DMS153 treated with DMSO at 0.1 percent for 48 hours (cell line): ENCODE measurements around the gene TYMP.
"Not testable (repeated sequence)": the region's sequence is repeated elsewhere in the genome, so short reads cannot be mapped to it uniquely, and the experiment has no call there.

Experiments used
- DNase-seq: peaks from one replicate; lab custom pipeline; 2025; ENCODE audit not compliant: unreplicated experiment; lab: John Stamatoyannopoulos, UW

TYMP gene

GRCh38 chr22:50540381-50540780, 10.6 kb upstream of the TYMP start:
- no peak for DNase-seq

- no peak for DNase-seq
Observed at GRCh38 chr22:50537765-50538164, 8.0 kb upstream of the TYMP start.

- no peak for DNase-seq
Observed at GRCh38 chr22:50536226-50536625, 6.4 kb upstream of the TYMP start.

GRCh38 chr22:50535113-50535512, 5.3 kb upstream of the TYMP start:
- DNase-seq = no peak

- DNase-seq = not testable (repeated sequence)
Observed at GRCh38 chr22:50533856-50534711, 4.3 kb upstream of the TYMP start.

- no peak for DNase-seq
Observed at GRCh38 chr22:50532824-50533796, 3.3 kb upstream of the TYMP start.

GRCh38 chr22:50531962-50532674, 2.3 kb upstream of the TYMP start:
- DNase-seq = peak; percentile 11

GRCh38 chr22:50531546-50531961, 1.7 kb upstream of the TYMP start:
- no peak for DNase-seq

GRCh38 chr22:50530877-50531545, 1.2 kb upstream of the TYMP start:
- peak; percentile 50 for DNase-seq

GRCh38 chr22:50530580-50530876, 716 bp upstream of the TYMP start:
- DNase-seq = no peak

- DNase-seq = no peak
Observed at GRCh38 chr22:50529416-50529896, 356 bp downstream of the TYMP start.

- no peak for DNase-seq
Observed at GRCh38 chr22:50528682-50529415, 963 bp downstream of the TYMP start.

- DNase-seq = no peak
Observed at GRCh38 chr22:50527921-50528681, 1.7 kb downstream of the TYMP start.

GRCh38 chr22:50526834-50527801, 2.7 kb downstream of the TYMP start:
- peak; percentile 7 for DNase-seq

GRCh38 chr22:50526108-50526833, 3.5 kb downstream of the TYMP start:
- peak; percentile 63 for DNase-seq

GRCh38 chr22:50525858-50526107, 4.0 kb downstream of the TYMP start:
- DNase-seq = no peak

- peak; percentile 93 for DNase-seq
Observed at GRCh38 chr22:50525104-50525857, 4.5 kb downstream of the TYMP start, which contains the start of gene SCO2. Gene SCO2, minus strand, starts transcription at chr22:50525598. Its CDS starts 1,187 bp downstream, at chr22:50524411.
